HCT116 (cell line): ENCODE measurements around the gene MEGF6.

Experiments
- EGR1 ChIP-seq: IDR thresholded peaks from 2 replicates; pipeline ENCODE4 v1.6.1; 2012; ENCODE audit warnings: low read depth
- EZH2 ChIP-seq: fragments of 200-600 bp; sonication (generic); IDR thresholded peaks from 2 replicates; pipeline ENCODE4 v1.6.1; 2017; ENCODE audit warnings: antibody characterized with exemption, mixed run types
- POLR2A ChIP-seq: IDR thresholded peaks from 2 replicates; pipeline ENCODE4 v1.7.0; 2011; ENCODE audit warnings: borderline replicate concordance; ENCODE audit not compliant: insufficient read depth, insufficient read length; ENCODE audit errors: extremely low read depth
- YY1 ChIP-seq: IDR thresholded peaks from 2 replicates; pipeline ENCODE4 v1.6.1; 2011; ENCODE audit warnings: low read length, low read depth, moderate library complexity, mild to moderate bottlenecking; ENCODE audit not compliant: insufficient replicate concordance; ENCODE audit errors: extremely low read depth
- ZNF274 ChIP-seq: fragments of 200-500 bp; sonication (Bioruptor generic); IDR thresholded peaks from 2 replicates; pipeline ENCODE4 v1.6.1; 2014; ENCODE audit warnings: mild to moderate bottlenecking, low read depth, low read length, inconsistent platforms
- TF ChIP-seq, protein P1 (sequence below), 3 experiments: fragments of 200-600 bp in 1 of 3; sonication (generic) in 1 of 3; IDR thresholded peaks in 2 of 3; conservative IDR thresholded peaks in 1 of 3; 2 replicates each; pipeline ENCODE4 v1.5.1; 2012 to 2017; ENCODE audit warnings: low read depth in 2 of 3, low read length in 2 of 3, antibody characterized with exemption in 1 of 3, borderline replicate concordance in 1 of 3, control low read depth in 1 of 3, mild to moderate bottlenecking in 1 of 3, mixed read lengths in 1 of 3, mixed run types in 1 of 3, moderate library complexity in 1 of 3; ENCODE audit not compliant: insufficient read depth in 1 of 3
- TF ChIP-seq, protein P2 (sequence below): IDR thresholded peaks from 2 replicates; pipeline ENCODE4 v1.6.1; 2012
- TF ChIP-seq, protein P3 (sequence below): IDR thresholded peaks from 2 replicates; pipeline ENCODE4 v1.6.1; 2012

DNA sequence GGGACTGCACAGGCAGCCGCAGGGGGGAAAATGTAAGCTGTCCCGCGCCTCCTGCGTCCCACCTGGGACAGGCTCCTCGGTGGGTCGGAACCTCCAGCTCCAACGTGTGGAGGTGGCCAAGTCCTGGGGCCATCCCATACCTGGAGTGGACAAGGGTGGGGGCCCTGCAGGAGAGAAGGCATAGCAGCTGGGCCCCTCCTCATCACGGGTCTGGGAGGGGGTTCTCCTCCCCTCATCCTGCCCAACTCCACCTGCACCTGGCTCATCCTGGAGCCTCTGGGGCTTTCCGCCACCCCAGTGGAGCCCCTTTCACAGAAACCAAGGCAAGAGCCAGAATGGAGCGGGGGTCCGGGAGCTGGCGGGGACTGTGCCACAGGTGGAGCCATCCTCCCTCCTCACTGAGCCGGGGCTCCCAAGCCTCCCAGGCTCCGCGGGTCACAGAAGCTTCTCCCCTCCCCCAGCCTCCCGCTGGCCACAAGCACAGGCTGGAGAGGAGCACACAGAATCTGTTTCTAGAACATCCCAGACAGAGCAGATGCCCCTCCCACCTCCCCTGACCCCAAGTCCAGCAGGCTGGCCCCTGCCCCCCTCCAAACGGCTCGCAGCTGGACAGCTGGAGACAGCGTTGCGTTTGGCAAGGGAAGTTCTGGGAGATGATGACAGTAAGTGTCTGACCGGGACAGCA is 65.8 kb downstream of the MEGF6 start:
- TF ChIP-seq POLR2A (no peak), YY1 (no peak), EGR1 (no peak), ZNF274 (no peak), EZH2 (no peak)
- TF ChIP-seq, protein P1, sequence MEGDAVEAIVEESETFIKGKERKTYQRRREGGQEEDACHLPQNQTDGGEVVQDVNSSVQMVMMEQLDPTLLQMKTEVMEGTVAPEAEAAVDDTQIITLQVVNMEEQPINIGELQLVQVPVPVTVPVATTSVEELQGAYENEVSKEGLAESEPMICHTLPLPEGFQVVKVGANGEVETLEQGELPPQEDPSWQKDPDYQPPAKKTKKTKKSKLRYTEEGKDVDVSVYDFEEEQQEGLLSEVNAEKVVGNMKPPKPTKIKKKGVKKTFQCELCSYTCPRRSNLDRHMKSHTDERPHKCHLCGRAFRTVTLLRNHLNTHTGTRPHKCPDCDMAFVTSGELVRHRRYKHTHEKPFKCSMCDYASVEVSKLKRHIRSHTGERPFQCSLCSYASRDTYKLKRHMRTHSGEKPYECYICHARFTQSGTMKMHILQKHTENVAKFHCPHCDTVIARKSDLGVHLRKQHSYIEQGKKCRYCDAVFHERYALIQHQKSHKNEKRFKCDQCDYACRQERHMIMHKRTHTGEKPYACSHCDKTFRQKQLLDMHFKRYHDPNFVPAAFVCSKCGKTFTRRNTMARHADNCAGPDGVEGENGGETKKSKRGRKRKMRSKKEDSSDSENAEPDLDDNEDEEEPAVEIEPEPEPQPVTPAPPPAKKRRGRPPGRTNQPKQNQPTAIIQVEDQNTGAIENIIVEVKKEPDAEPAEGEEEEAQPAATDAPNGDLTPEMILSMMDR (IDR thresholded peaks at IDR 0.05 in 2 of 3, conservative IDR thresholded peaks at IDR 0.05 in 1 of 3; ENCODE audit: borderline replicate concordance in 1 of 3, insufficient read depth in 1 of 3, low read depth in 2 of 3, low read length in 2 of 3): no peak
- TF ChIP-seq, protein P2, sequence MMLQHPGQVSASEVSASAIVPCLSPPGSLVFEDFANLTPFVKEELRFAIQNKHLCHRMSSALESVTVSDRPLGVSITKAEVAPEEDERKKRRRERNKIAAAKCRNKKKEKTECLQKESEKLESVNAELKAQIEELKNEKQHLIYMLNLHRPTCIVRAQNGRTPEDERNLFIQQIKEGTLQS: no peak
- TF ChIP-seq, protein P3, sequence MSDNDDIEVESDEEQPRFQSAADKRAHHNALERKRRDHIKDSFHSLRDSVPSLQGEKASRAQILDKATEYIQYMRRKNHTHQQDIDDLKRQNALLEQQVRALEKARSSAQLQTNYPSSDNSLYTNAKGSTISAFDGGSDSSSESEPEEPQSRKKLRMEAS: no peak
